Mucosa of rectum (tissue), 2 donors: ENCODE measurements around the gene KPNA6.

Experiments used
- H3K27ac ChIP-seq, 2 donors: one replicate each; pipeline ENCODE4 v1.7.0; 2013; ENCODE audit warnings: inconsistent platforms in 2 of 2, low read depth in 2 of 2, low read length in 2 of 2
- H3K27me3 ChIP-seq, 2 donors: one replicate each; pipeline ENCODE4 v1.7.0; 2013; ENCODE audit warnings: low read length in 2 of 2; ENCODE audit not compliant: control insufficient read depth in 2 of 2, insufficient read depth in 2 of 2
- H3K36me3 ChIP-seq, 2 donors: one replicate each; pipeline ENCODE4 v1.7.0; 2013; ENCODE audit warnings: low read length in 2 of 2; ENCODE audit not compliant: control insufficient read depth in 2 of 2, insufficient read depth in 2 of 2
- H3K4me1 ChIP-seq, 2 donors: one replicate each; pipeline ENCODE4 v1.7.0; 2013; ENCODE audit warnings: low read length in 2 of 2, mild to moderate bottlenecking in 1 of 2; ENCODE audit not compliant: control insufficient read depth in 2 of 2, insufficient read depth in 2 of 2
- H3K4me3 ChIP-seq, 2 donors: one replicate each; pipeline ENCODE4 v1.7.0; 2013; ENCODE audit warnings: low read length in 2 of 2
- H3K9ac ChIP-seq, 2 donors: one replicate each; pipeline ENCODE4 v1.7.0; 2013; ENCODE audit warnings: low read length in 2 of 2, low read depth in 1 of 2, mild to moderate bottlenecking in 1 of 2
- H3K9me3 ChIP-seq, 2 donors: one replicate each; pipeline ENCODE4 v1.7.0; 2013; ENCODE audit warnings: low read length in 2 of 2; ENCODE audit not compliant: control insufficient read depth in 2 of 2
- donor health status: healthy.
- donor health status: Normal muscosa, but diverticular disease.

The KPNA6 gene

DNA sequence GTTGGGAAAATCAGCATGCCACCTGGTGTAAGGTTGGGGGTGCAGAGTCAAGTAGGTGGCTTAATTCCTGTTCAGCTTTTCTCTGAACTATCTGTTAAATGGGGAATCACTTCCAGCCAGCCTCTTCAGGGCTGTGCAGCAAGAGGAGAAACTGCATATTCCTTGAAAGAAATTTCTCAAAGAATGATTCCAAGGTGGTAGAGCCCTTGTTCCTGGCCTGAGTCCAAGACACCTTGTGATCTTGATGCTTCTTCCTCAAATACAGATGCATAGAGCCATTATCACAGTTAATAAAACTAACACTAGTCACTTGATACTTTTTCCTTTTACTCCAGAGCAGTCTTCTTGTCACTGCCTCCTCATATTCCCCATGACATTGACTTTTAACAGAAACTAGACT, 76.8 kb downstream of the KPNA6 start:
- H3K27me3 ChIP-seq = no peaks in the 10 kb centered on the region
- no peaks in the 10 kb centered on the region for H3K9me3 ChIP-seq
- no peak overlapping the region for H3K4me3 ChIP-seq
- H3K9ac ChIP-seq = no peak overlapping the region
- no peak overlapping the region for H3K27ac ChIP-seq
- H3K36me3 ChIP-seq = peaks cover 42 to 56% of the 10 kb centered on the region in 2 donors
- H3K4me1 ChIP-seq = peaks cover 14 to 22% of the 10 kb centered on the region in 2 donors

DNA sequence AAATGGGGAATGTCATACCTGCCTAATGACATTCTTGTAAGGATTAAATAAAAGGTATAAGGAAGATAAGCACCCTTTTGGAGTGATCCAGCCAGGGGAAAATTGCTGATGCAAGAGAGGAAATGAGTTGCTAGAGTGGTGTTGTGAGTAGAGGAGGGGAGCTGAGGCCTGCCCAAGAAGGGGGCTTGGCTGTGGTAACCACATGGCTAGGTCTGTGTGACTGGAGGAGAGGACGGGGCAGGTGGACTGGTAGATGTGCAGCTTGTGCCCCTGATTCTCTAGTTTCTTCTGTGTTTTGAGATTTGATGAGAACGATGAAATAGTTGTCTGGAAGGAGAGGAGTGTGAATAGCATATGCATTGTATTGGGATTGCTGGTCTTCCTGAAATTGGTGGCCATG, 78.2 kb downstream of the KPNA6 start:
- Histone ChIP-seq H3K27me3 (no peaks in the 10 kb centered on the region), H3K36me3 (peaks cover 55 to 68% of the 10 kb centered on the region in 2 donors), H3K27ac (no peak overlapping the region), H3K4me1 (peaks cover 9 to 11% of the 10 kb centered on the region in 2 donors), H3K4me3 (no peak overlapping the region), H3K9ac (no peak overlapping the region), H3K9me3 (no peaks in the 10 kb centered on the region)

DNA sequence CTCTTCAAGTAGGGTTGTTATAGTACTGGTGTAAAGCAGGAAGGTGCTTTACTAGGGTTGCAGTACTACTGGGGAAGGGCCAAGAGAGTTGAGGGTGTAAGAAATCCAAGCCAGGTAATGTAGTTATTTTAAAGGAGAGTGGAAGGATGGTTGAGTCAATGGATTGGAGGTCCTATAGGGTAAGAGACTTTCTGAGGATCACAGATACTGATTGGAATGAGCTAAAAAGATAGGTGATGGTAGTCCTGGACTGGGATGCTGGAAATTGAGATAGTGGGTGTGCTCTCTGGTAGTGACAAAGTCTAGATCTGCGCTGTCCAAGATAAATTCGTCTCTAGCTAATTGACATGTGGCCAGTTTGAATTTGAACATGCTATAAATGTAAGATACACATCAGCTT, 78.6 kb downstream of the KPNA6 start:
- Histone ChIP-seq H3K9ac (no peak overlapping the region), H3K4me1 (peaks cover 5 to 7% of the 10 kb centered on the region in 2 donors), H3K27me3 (no peaks in the 10 kb centered on the region), H3K9me3 (no peaks in the 10 kb centered on the region), H3K27ac (no peak overlapping the region), H3K36me3 (peaks cover 57 to 71% of the 10 kb centered on the region in 2 donors), H3K4me3 (no peak overlapping the region)

DNA sequence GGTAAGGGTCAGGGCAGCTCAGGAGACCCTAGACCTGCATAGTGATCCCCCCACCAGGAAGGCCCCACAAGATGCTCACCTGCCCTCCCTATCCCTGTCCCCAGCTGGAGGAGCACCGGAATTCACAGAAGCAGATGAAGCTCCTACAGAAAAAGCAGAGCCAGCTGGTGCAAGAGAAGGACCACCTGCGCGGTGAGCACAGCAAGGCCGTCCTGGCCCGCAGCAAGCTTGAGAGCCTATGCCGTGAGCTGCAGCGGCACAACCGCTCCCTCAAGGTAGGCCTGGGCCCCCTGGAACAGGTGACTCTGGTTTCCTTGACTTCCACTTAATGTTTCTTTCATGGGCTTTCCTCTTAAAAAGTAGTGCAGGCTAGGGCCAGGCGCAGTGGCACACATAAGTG, 80.0 kb downstream of the KPNA6 start:
- Histone ChIP-seq H3K36me3 (peaks cover 64 to 78% of the 10 kb centered on the region in 2 donors), H3K9ac (no peak overlapping the region), H3K27ac (no peak overlapping the region), H3K27me3 (no peaks in the 10 kb centered on the region), H3K9me3 (no peaks in the 10 kb centered on the region), H3K4me3 (no peak overlapping the region), H3K4me1 (peaks cover 0 to 3% of the 10 kb centered on the region in 2 donors)

DNA sequence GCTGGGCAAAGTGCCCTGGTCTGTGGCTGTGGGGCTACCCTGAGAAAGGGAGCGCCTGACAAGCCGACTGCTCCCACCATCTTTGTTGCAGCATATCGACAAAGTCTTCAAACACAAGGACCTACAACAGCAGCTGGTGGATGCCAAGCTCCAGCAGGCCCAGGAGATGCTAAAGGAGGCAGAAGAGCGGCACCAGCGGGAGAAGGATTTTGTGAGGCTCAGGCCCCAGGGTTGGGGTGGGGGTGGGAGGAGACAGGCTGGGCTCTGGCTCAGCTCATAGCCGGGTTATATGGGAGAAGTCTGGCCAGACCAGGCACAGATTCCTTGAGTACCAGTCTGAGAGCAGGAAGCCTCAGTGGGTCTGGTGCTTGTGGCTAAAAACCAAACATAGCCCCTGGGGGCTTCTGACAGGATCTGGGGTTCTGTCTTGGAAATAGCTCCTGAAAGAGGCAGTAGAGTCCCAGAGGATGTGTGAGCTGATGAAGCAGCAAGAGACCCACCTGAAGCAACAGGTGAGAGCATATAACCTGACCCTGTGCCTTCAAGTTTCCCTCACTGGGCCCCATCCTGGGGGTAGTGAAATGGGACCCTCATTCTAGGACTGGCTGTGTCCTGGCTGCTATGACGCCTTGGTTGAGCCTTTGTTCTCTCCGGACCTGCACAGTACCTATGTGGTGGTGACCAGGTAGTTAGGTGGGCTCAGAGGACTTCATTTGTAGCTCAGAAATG, 84.5 kb downstream of the KPNA6 start:
- H3K4me3 ChIP-seq = no peak overlapping the region
- H3K27me3 ChIP-seq = no peaks in the 10 kb centered on the region
- no peaks in the 10 kb centered on the region for H3K9me3 ChIP-seq
- no peak overlapping the region for H3K27ac ChIP-seq
- peaks cover 77 to 93% of the 10 kb centered on the region in 2 donors for H3K36me3 ChIP-seq
- no peak overlapping the region for H3K9ac ChIP-seq
- H3K4me1 ChIP-seq = no peaks in the 10 kb centered on the region

DNA sequence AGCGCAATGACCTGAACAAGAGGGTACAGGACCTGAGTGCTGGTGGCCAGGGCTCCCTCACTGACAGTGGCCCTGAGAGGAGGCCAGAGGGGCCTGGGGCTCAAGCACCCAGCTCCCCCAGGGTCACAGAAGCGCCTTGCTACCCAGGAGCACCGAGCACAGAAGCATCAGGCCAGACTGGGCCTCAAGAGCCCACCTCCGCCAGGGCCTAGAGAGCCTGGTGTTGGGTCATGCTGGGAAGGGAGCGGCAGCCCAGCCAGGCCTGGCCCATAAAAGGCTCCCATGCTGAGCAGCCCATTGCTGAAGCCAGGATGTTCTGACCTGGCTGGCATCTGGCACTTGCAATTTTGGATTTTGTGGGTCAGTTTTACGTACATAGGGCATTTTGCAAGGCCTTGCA, 87.1 kb downstream of the KPNA6 start:
- no peak overlapping the region for H3K27ac ChIP-seq
- H3K9ac ChIP-seq = no peak overlapping the region
- H3K9me3 ChIP-seq = no peaks in the 10 kb centered on the region
- H3K4me3 ChIP-seq = no peak overlapping the region
- peaks cover 2 to 3% of the 10 kb centered on the region in 2 donors for H3K4me1 ChIP-seq
- peaks cover 58 to 74% of the 10 kb centered on the region in 2 donors for H3K36me3 ChIP-seq
- H3K27me3 ChIP-seq = no peaks in the 10 kb centered on the region

DNA sequence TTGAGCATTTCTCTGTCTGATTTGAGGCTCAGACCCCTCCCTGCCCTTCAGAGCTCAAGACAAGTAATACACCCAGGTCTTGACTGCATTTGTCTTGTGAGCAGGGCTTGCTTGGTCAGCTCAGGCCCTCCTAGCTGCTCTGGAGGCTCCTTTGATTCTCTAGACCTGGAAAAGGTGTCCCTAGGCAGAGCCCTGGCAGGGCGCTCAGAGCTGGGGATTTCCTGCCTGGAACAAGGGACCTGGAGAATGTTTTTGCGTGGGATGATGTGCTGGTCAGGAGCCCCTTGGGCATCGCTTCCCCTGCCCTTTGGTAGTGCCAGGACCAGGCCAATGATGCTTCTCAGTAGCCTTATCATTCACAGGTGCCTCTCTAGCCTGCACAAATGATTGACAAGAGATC, 87.7 kb downstream of the KPNA6 start:
- no peaks in the 10 kb centered on the region for H3K9me3 ChIP-seq
- H3K4me1 ChIP-seq = peaks cover 4 to 6% of the 10 kb centered on the region in 2 donors
- no peak overlapping the region for H3K9ac ChIP-seq
- no peaks in the 10 kb centered on the region for H3K27me3 ChIP-seq
- H3K4me3 ChIP-seq = no peak overlapping the region
- no peak overlapping the region for H3K27ac ChIP-seq
- H3K36me3 ChIP-seq = peaks cover 53 to 69% of the 10 kb centered on the region in 2 donors

DNA sequence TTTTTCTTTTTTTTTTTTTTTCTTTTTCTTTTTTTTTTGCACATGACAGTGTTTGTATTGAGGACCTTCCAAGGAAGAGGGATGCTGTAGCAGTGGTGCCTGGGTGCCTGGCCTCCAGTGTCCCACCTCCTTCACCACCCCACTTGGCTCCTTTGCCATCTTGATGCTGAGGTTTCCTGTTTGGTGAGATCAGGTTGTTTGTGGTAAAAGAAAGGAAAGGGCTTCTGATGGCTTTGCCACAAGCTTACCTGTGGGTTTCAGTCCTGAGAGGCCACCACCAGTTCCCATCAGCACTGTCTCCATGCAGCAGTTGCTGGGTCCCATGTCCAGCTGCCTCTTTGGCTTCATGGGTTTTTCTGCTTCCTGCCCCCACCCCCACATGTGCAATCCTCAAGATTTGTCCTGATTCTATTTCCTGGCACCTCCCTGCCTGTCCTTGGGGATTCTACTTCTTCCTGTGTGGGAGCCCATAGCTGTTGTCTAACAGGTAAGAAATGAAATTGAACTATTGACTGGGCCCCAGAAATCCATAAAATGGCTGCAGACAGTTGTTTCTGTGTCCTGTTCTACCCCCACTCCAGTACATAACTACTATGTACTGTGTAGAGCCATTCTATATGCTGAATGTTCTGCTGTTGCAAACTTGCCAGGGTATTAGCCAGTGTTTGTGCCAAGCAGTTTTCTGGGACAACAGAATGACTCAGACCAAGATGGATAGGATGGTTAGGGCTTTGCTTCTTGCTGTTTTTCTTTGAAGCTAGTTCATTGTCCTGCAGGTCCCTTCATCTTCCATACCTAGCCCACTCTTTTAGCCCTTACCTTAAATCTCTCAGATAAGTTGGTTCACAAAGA, 88.3 kb downstream of the KPNA6 start:
- Histone ChIP-seq H3K4me3 (no peak overlapping the region), H3K9ac (no peak overlapping the region), H3K27me3 (no peaks in the 10 kb centered on the region), H3K27ac (no peak overlapping the region), H3K9me3 (no peaks in the 10 kb centered on the region), H3K36me3 (peaks cover 48 to 64% of the 10 kb centered on the region in 2 donors), H3K4me1 (peaks cover 6 to 9% of the 10 kb centered on the region in 2 donors)

DNA sequence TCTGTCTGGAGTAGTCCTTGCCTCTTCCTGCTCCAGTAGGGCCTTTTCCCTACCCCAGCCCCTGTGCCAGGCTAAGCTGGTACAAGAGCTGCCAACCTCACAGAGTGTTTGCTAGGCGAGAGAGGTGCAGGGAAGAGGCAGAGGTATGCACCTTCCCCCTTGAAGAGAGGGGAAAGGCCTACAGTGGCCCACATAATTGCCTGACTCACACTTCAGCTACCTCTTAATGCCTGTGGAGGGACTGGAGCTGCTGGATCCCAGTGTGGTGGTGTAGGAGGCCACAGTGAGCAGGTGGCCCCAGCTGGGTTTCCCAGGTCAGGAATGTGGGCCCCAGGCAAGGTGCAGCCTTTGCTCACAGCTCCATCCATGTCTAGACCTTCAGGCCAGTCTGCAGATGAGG, 89.2 kb downstream of the KPNA6 start:
- Histone ChIP-seq H3K9ac (no peak overlapping the region), H3K27me3 (no peaks in the 10 kb centered on the region), H3K4me3 (no peak overlapping the region), H3K4me1 (peaks cover 12 to 14% of the 10 kb centered on the region in 2 donors), H3K9me3 (no peaks in the 10 kb centered on the region), H3K27ac (no peak overlapping the region), H3K36me3 (peaks cover 39 to 55% of the 10 kb centered on the region in 2 donors)

DNA sequence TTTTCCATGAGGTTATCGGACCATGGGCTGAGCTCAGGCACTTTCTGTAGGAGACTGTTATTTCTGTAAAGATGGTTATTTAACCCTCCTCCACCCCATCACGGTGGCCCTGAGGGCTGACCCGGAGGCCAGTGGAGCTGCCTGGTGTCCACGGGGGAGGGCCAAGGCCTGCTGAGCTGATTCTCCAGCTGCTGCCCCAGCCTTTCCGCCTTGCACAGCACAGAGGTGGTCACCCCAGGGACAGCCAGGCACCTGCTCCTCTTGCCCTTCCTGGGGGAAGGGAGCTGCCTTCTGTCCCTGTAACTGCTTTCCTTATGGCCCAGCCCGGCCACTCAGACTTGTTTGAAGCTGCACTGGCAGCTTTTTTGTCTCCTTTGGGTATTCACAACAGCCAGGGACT, 90.0 kb downstream of the KPNA6 start:
- H3K36me3 ChIP-seq = peaks cover 32 to 48% of the 10 kb centered on the region in 2 donors
- H3K4me1 ChIP-seq = peaks cover 12 to 14% of the 10 kb centered on the region in 2 donors
- H3K9ac ChIP-seq = no peak overlapping the region
- no peaks in the 10 kb centered on the region for H3K27me3 ChIP-seq
- no peaks in the 10 kb centered on the region for H3K9me3 ChIP-seq
- no peak overlapping the region for H3K27ac ChIP-seq
- H3K4me3 ChIP-seq = no peak overlapping the region
